ENCODE measurements around the gene SNX10. TPM values are rescaled to one million over a fixed set of nuclear protein-coding genes. Genes with fewer than 3 reads are reported as not detected.

The SNX10 gene
- total RNA-seq, 1 donor from 2014 or later, result 13.8 TPM

DNA sequence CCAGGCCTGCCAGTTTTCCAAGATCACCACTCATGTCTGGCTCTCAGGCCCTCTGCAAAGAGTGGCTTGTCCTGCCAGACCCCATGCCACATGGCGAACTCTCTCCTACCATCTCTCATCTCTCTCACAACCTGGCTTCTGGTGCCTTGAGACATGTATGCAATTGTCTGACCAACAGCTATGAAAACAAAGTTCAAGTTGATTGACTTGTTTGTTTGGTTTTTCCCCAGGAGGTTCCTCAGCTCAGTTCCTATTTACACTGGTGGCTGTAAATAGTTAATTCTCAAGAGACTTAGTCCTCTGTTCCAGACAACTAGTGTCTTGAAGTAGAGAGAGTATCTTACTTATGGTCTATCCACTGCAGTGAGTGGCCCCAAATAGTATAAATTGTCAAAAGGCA is 131.8 kb downstream of the SNX10 start:
- H3K27ac Mint-ChIP-seq (ENCODE audit: unreplicated experiment), result no peak overlapping the region
- H3K4me3 Mint-ChIP-seq (ENCODE audit: unreplicated experiment), result no peak overlapping the region
- peaks cover 30% of the 10 kb centered on the region for H3K4me1 Mint-ChIP-seq (ENCODE audit: unreplicated experiment)
- TF ChIP-seq, protein P1, sequence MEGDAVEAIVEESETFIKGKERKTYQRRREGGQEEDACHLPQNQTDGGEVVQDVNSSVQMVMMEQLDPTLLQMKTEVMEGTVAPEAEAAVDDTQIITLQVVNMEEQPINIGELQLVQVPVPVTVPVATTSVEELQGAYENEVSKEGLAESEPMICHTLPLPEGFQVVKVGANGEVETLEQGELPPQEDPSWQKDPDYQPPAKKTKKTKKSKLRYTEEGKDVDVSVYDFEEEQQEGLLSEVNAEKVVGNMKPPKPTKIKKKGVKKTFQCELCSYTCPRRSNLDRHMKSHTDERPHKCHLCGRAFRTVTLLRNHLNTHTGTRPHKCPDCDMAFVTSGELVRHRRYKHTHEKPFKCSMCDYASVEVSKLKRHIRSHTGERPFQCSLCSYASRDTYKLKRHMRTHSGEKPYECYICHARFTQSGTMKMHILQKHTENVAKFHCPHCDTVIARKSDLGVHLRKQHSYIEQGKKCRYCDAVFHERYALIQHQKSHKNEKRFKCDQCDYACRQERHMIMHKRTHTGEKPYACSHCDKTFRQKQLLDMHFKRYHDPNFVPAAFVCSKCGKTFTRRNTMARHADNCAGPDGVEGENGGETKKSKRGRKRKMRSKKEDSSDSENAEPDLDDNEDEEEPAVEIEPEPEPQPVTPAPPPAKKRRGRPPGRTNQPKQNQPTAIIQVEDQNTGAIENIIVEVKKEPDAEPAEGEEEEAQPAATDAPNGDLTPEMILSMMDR (IDR thresholded peaks at IDR 0.05; ENCODE audit: unreplicated experiment), result no peak
- no peaks in the 10 kb centered on the region for H3K9me3 Mint-ChIP-seq (ENCODE audit: unreplicated experiment)
- DNase-seq (ENCODE audit: low spot score), result no peak
- H3K27me3 Mint-ChIP-seq (ENCODE audit: unreplicated experiment), result peaks cover 1% of the 10 kb centered on the region
- H3K36me3 Mint-ChIP-seq (ENCODE audit: low read depth, unreplicated experiment), result no peaks in the 10 kb centered on the region

Other genes starting within 250 kb of the SNX10 start
- gene NFE2L3, start 139.7 kb upstream of the SNX10 start, total RNA-seq (ENCODE audit: unreplicated experiment), result 2.8 TPM
- 623 TPM for gene HNRNPA2B1, start 91.1 kb upstream of the SNX10 start, total RNA-seq (ENCODE audit: unreplicated experiment)
- gene CBX3, start 90.1 kb upstream of the SNX10 start, total RNA-seq (ENCODE audit: unreplicated experiment), result 146 TPM

All from endothelial cell (in vitro differentiated cells).